Panc1 (cell line): ENCODE data around the gene IL4.

ENCODE experiments used
- POLR2AphosphoS5 ChIP-seq: IDR thresholded peaks from 2 replicates; pipeline ENCODE4 v1.6.1; 2012; ENCODE audit warnings: mild to moderate bottlenecking, low read depth, low read length, moderate library complexity
- SIN3A ChIP-seq: IDR thresholded peaks from 2 replicates; pipeline ENCODE4 v1.6.1; 2012; ENCODE audit warnings: low read depth, mild to moderate bottlenecking, low read length, moderate library complexity, borderline replicate concordance; ENCODE audit not compliant: insufficient read depth
- TF ChIP-seq, protein P1 (sequence below): fragments of 450-650 bp; IDR thresholded peaks from 2 replicates; pipeline ENCODE4 v1.5.1; 2017; ENCODE audit warnings: mild to moderate bottlenecking

DNA sequence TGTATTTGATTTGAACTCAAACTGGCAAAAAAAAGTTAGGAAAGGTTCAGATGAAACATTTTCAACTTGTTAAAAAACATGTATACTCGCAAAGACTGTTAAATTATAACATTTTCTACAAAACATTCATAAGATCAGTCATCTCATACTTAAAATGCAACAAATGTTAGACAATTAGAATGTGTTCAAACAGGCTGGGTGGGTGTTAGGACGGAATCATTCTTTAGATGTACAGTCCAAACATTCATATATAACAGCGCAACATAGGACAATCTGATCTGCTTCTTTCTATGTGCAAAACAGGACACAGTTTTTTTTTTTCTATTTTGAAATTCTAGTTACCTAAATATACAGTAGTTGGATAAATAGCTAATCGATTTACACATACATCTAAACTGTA is 22.2 kb downstream of the IL4 start:
- TF ChIP-seq, protein P1, sequence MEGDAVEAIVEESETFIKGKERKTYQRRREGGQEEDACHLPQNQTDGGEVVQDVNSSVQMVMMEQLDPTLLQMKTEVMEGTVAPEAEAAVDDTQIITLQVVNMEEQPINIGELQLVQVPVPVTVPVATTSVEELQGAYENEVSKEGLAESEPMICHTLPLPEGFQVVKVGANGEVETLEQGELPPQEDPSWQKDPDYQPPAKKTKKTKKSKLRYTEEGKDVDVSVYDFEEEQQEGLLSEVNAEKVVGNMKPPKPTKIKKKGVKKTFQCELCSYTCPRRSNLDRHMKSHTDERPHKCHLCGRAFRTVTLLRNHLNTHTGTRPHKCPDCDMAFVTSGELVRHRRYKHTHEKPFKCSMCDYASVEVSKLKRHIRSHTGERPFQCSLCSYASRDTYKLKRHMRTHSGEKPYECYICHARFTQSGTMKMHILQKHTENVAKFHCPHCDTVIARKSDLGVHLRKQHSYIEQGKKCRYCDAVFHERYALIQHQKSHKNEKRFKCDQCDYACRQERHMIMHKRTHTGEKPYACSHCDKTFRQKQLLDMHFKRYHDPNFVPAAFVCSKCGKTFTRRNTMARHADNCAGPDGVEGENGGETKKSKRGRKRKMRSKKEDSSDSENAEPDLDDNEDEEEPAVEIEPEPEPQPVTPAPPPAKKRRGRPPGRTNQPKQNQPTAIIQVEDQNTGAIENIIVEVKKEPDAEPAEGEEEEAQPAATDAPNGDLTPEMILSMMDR = no peak
- TF ChIP-seq SIN3A (no peak), POLR2AphosphoS5 (no peak)
